IPS DF 6.9 (cell line): ENCODE results near the gene SUMO2.
"Not testable (repeated sequence)": the region's sequence is repeated elsewhere in the genome, so short reads cannot be mapped to it uniquely, and the experiment has no call there.

Experiments used
- DNase-seq: peaks from one replicate; pipeline ENCODE4 v3.0.0-alpha.2; 2013; ENCODE audit warnings: low read depth, low spot score
- H3K27ac ChIP-seq: one replicate; pipeline ENCODE4 v1.5.1; 2013; ENCODE audit warnings: low read length, control low read depth
- H3K27me3 ChIP-seq: 2 replicates; pipeline ENCODE4 v1.6.1; 2013; ENCODE audit warnings: mild to moderate bottlenecking, low read length; ENCODE audit not compliant: control insufficient read depth, insufficient read depth
- H3K36me3 ChIP-seq: 2 replicates; pipeline ENCODE4 v1.6.1; 2013; ENCODE audit warnings: low read length; ENCODE audit not compliant: control insufficient read depth, insufficient read depth
- H3K4me1 ChIP-seq: 2 replicates; pipeline ENCODE4 v1.6.1; 2013; ENCODE audit warnings: low read length; ENCODE audit not compliant: control insufficient read depth, insufficient read depth
- H3K4me3 ChIP-seq: 2 replicates; pipeline ENCODE4 v1.5.1; 2013; ENCODE audit warnings: mild to moderate bottlenecking, low read length
- H3K9me3 ChIP-seq: 2 replicates; pipeline ENCODE4 v1.6.1; 2013; ENCODE audit warnings: low read length, inconsistent platforms; ENCODE audit not compliant: control insufficient read depth, insufficient read depth
- WGBS: extraction: QIAGEN DNeasy Blood & Tissue Kit; methylation state at CpG from one replicate; pipeline ENCODE4 v1.1.7; 2013; ENCODE audit warnings: mixed read lengths, missing lambda C conversion rate; ENCODE audit not compliant: insufficient read length, insufficient coverage; 5-methylcytosine and 5-hydroxymethylcytosine counted together

Gene SUMO2

DNA sequence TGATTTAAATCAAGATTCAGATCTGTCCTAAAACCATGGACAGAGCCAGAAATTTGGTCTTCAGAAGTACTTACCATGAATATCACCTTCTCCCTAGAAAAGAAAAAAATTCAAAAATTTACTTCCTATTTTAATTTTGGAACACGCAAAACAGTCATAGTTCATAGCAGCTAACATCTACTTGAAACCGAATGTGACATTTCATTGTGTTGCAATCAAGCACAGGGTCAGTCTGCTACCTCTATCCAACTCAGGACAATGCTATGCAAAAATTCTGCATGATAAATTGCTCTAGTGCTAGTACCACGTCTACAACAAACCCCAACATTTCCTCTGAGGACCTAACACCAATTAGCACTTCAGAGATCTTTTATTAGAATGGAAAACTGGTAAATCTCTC lies 36.2 kb downstream of the SUMO2 start:
- H3K4me1 ChIP-seq = no peaks in the 10 kb centered on the region
- no peak overlapping the region for H3K4me3 ChIP-seq
- DNase-seq = no peak
- no peaks in the 10 kb centered on the region for H3K9me3 ChIP-seq
- H3K27me3 ChIP-seq = no peaks in the 10 kb centered on the region
- H3K36me3 ChIP-seq = peaks cover 37% of the 10 kb centered on the region
- H3K27ac ChIP-seq = no peak overlapping the region
- WGBS = no CpG with 5 or more reads among the region's 3 CpGs

DNA sequence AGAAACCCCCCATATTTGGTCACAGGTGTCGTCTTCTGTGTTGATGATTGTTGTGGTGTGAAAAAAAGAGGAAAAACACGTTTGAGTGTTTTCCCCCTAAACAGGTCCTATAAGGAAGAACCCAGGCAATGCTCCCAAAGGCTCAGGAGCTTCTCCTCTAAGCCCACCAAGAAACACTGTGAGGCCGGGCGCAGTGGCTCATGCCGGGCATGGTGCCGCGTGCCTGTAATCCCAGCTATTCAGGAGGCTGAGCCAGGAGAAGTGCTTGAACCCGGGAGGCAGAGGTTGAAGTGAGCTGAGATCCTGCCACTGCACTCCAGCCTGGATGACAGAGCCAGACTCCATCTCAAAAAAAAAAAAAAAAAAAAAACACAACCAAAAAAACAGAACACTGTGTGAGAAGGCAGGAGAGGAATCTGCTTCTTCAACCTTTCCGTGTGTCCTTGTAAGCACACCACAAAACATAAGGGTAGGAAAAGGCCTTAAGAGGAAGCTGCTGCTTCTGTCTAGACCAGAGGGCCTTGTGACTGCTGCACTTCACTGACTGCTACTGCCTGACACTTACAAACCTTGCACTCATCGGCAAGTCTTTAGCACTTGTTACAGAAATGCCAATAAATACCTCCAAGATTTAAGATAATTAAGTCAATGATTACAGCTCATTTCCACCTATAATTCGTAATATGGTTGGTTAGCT lies 37.8 kb downstream of the SUMO2 start:
- Histone ChIP-seq H3K9me3 (no peaks in the 10 kb centered on the region), H3K4me1 (no peaks in the 10 kb centered on the region), H3K4me3 (no peak overlapping the region), H3K27ac (no peak overlapping the region), H3K27me3 (no peaks in the 10 kb centered on the region), H3K36me3 (peaks cover 42% of the 10 kb centered on the region)
- no CpG with 5 or more reads among the region's 11 CpGs for WGBS
- no peak for DNase-seq

DNA sequence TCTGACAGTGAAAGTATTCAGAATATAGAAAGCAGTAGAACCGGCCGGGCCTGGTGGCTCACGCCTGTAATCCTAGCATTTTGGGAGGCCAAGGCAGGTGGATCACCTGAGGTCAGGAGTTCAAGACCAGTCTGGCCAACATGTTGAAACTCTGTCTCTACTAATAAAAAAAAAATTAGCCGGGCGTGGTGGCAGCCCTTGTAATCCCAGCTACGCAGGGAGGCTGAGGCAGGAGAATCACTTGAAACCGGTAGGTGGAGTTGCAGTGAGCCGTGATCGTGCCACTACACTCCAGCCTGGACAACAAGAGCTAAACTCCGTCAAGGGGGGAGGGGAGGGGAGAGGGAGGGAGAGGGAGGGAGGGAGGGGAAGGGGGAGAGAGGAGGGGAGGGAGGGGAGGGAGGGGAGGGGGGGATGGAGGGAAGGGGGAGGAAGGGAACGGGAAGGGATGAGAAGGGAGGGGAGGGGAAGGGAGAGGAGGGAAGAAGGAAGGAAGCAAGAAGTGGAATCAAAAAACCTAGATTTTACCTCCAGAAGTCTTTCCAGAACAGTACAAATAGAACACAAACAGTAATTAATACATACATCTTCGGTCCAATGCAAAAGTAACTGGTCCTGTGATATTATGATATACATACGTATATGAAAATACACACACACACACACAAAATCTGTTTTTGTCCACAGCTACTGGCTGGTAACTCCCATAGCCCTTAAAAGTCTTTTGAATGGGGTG lies 40.4 kb downstream of the SUMO2 start:
- Histone ChIP-seq H3K9me3 (no peaks in the 10 kb centered on the region), H3K4me1 (no peaks in the 10 kb centered on the region), H3K27me3 (no peaks in the 10 kb centered on the region), H3K27ac (no peak overlapping the region), H3K36me3 (peaks cover 46% of the 10 kb centered on the region), H3K4me3 (no peak overlapping the region)
- no peak for DNase-seq
- WGBS = 100% methylated on average over 1 of the region's 13 CpGs

DNA sequence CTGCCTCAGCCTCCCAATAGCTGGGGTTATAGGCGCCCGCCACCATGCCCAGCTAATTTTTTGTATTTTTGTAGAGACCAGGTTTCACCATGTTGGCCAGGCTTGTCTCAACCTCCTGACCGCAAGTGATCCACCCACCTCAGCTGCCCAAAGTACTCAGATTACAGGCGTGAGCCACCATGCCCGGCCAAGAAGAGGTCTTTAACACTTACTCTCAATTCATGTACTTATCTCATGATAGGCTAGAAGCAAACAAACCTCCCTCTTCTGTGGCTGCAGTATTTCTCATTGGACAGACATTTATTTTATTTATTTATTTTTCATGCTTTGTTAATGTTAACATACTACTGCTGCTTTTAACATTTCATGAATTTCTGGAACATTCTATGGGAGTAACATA lies 44.2 kb downstream of the SUMO2 start:
- DNase-seq = no peak
- Histone ChIP-seq H3K27me3 (no peaks in the 10 kb centered on the region), H3K36me3 (peaks cover 23% of the 10 kb centered on the region; the same call in 1 of the 2 replicates), H3K9me3 (no peaks in the 10 kb centered on the region), H3K4me3 (no peak overlapping the region), H3K27ac (no peak overlapping the region), H3K4me1 (no peaks in the 10 kb centered on the region)
- no CpG with 5 or more reads among the region's 5 CpGs for WGBS

DNA sequence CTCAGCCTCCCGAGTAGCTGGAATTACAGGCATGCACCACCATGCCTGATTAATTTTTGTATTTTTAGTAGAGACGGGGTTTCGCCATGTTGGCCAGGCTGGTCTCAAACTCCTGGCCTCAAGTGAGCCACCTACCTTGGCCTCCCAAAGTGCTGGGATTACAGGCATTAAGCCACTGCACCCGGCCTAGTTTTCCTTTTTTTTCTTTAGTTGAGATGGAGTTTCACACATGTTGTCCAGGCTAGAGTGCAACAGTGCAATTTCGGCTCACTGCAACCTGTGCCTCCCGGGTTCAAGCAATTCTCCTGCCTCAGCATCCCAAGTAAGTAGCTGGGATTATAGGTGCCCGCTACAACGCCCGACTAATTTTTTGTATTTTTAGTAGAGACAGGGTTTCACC lies 45.0 kb downstream of the SUMO2 start:
- peaks cover 20% of the 10 kb centered on the region; the same call in 1 of the 2 replicates for H3K36me3 ChIP-seq
- not testable (repeated sequence) for H3K4me1 ChIP-seq, DNase-seq, H3K9me3 ChIP-seq, H3K27me3 ChIP-seq, H3K4me3 ChIP-seq, H3K27ac ChIP-seq
- no CpG with 5 or more reads among the region's 9 CpGs for WGBS

DNA sequence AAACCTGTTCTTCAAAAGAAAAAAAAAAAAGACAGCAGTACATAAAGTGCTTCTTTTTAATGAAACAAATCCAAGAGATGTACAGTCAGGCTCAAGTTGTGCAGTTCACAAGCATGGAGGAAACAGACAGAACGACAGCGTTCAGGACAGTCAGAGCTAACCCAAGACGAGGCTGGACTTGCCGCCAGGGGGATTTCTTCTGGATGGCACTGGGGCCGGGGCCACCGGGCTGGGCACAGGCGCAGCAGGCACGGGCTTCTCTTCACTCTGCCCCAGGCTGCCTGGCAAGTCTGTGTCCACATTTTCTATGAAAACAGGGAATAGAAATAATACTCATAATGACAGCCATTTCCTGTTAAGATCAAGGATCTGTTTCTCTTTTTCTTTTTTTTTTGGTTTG lies 46.8 kb downstream of the SUMO2 start:
- H3K36me3 ChIP-seq = peaks cover 17% of the 10 kb centered on the region; the same call in 1 of the 2 replicates
- no peaks in the 10 kb centered on the region for H3K4me1 ChIP-seq
- no peaks in the 10 kb centered on the region for H3K27me3 ChIP-seq
- no CpG with 5 or more reads among the region's 8 CpGs for WGBS
- no peak overlapping the region for H3K4me3 ChIP-seq
- H3K27ac ChIP-seq = no peak overlapping the region
- no peaks in the 10 kb centered on the region for H3K9me3 ChIP-seq
- DNase-seq = no peak

DNA sequence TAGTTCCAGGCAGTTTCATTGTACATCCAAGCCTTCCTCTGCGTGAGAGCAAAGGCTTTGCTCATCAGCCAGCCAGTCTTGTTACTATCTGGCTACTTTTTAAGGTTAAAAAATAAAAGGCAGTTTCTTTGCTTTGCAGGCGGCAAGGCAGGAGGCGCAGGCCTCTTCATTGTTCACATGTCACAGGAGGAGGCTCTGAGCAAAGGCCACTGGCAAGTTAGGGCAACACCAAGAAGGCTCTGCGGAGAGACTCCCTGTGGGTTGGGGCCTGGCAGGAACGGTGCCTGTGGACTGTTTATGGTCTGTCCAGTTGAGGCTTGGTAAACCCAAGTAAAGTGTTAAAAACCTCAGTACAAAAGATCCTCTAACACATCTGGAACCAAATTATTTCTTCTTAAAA lies 47.3 kb downstream of the SUMO2 start:
- WGBS = no CpG with 5 or more reads among the region's 5 CpGs
- no peak for DNase-seq
- Histone ChIP-seq H3K27ac (no peak overlapping the region), H3K4me3 (no peak overlapping the region), H3K9me3 (no peaks in the 10 kb centered on the region), H3K4me1 (no peaks in the 10 kb centered on the region), H3K27me3 (no peaks in the 10 kb centered on the region), H3K36me3 (peaks cover 13% of the 10 kb centered on the region; the same call in 1 of the 2 replicates)

DNA sequence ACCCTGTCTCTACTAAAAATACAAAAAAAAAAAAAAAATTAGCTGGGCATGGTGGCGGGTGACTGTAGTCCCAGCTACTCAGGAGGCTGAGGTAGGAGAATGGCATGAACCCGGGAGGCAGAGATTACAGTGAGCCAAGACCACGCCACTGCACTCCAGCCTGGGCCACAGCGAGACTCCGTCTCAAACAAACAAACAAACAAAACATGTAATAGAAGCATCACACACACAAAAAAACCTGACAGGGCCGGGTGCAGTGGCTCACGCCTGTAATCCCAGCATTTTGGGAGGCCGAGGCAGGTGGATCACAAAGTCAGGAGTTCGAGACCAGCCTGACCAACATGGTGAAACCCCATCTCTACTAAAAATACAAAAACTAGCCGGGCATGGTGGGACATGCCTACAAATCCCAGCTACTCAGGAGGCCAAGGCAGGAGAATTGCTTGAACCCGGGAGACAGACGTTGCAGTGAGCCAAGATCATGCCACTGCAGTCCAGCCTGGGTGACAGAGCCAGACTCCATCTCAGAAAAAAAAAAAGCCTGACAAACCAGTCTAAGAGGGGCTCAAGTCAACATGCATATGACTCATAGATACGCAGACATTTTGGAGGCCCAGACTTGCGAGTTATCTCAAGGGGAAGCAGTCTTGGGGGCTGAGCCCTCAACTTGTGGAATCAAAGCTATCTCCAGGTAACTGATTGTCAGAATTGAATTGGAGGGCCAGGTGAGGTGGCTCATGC lies 49.0 kb downstream of the SUMO2 start:
- not testable (repeated sequence) for H3K9me3 ChIP-seq, DNase-seq, H3K4me3 ChIP-seq, H3K27me3 ChIP-seq, H3K4me1 ChIP-seq, H3K27ac ChIP-seq
- H3K36me3 ChIP-seq = peaks cover 20% of the 10 kb centered on the region
- no CpG with 5 or more reads among the region's 14 CpGs for WGBS

DNA sequence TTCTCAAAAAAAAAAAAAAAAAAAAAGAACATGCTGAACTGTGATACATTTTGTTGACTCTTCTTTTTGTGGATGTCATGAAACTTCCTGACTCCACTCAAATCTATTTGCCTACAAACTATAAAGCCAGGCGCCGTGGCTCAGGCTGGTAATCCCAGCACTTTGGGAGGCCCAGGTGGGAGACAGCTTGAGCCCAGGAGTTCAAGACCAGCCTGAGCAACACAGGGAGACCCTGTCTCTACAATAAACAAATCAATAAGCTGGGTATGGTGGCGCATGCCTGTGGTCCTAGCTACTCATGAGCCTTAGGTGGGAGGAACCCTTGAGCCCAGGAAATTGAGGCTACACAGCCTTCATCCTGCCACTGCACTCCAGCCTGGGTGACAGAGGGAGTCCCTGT lies 49.8 kb downstream of the SUMO2 start:
- WGBS = no CpG with 5 or more reads among the region's 3 CpGs
- H3K9me3 ChIP-seq = no peaks in the 10 kb centered on the region
- no peak overlapping the region for H3K27ac ChIP-seq
- H3K4me1 ChIP-seq = no peaks in the 10 kb centered on the region; the same call in 1 of the 2 replicates
- H3K27me3 ChIP-seq = no peaks in the 10 kb centered on the region
- H3K4me3 ChIP-seq = no peak overlapping the region
- DNase-seq = no peak
- peaks cover 18% of the 10 kb centered on the region for H3K36me3 ChIP-seq
